HepG2 (cell line): ENCODE measurements around the gene NBEAL1. TPM values are rescaled to one million over a fixed set of nuclear protein-coding genes. Genes with fewer than 3 reads are reported as not detected.

ENCODE experiments used
- ATM ChIP-seq: fragments of 450-650 bp; IDR thresholded peaks from 2 replicates; pipeline ENCODE4 v1.7.1; 2017; ENCODE audit warnings: mild to moderate bottlenecking, borderline replicate concordance
- ELF1 ChIP-seq: sonication (generic); formaldehyde crosslinking; IDR thresholded peaks from 2 replicates; pipeline ENCODE4 v1.4.0; 2020; ENCODE audit warnings: missing genetic modification reagents
- FOXP1 ChIP-seq, 2 experiments: fragments of 450-650 bp in 1 of 2; IDR thresholded peaks; 2 replicates each; pipeline ENCODE4 v1.6.1; 2017 to 2018; ENCODE audit warnings: antibody characterized with exemption in 1 of 2
- JUNB ChIP-seq: sonication (generic); formaldehyde crosslinking; IDR thresholded peaks from 2 replicates; pipeline ENCODE4 v1.8.0; 2022; ENCODE audit warnings: missing genetic modification reagents, mild to moderate bottlenecking, borderline replicate concordance
- KDM5A ChIP-seq: fragments of 200-600 bp; sonication (generic); IDR thresholded peaks from 2 replicates; pipeline ENCODE4 v1.7.0; 2018; ENCODE audit warnings: antibody characterized with exemption, mild to moderate bottlenecking, low read length, borderline replicate concordance
- KMT2B ChIP-seq: IDR thresholded peaks from 2 replicates; pipeline ENCODE4 v1.6.1; 2016; ENCODE audit warnings: missing genetic modification reagents, missing compliant biosample characterization
- MIER2 ChIP-seq: IDR thresholded peaks from 2 replicates; pipeline ENCODE4 v1.6.1; 2016; ENCODE audit warnings: missing biosample characterization, missing genetic modification reagents
- PPARG ChIP-seq: conservative IDR thresholded peaks from 2 replicates; pipeline ENCODE4 v1.6.1; 2016; ENCODE audit warnings: missing biosample characterization, missing genetic modification reagents
- RBM22 ChIP-seq: fragments of 200-400 bp; formaldehyde crosslinking; optimal IDR thresholded peaks from 2 replicates; pipeline ENCODE3; 2017; ENCODE audit warnings: mild to moderate bottlenecking, low read length, moderate library complexity
- RXRB ChIP-seq: IDR thresholded peaks from 2 replicates; pipeline ENCODE4 v1.6.1; 2016; ENCODE audit warnings: borderline replicate concordance, missing genetic modification reagents, missing compliant biosample characterization
- SMAD9 ChIP-seq: sonication (generic); formaldehyde crosslinking; IDR thresholded peaks from 2 replicates; pipeline ENCODE4 v1.5.1; 2020; ENCODE audit warnings: mild to moderate bottlenecking, missing genetic modification reagents
- SOX5 ChIP-seq: IDR thresholded peaks from 2 replicates; pipeline ENCODE4 v1.6.1; 2016; ENCODE audit warnings: borderline replicate concordance
- ZEB1 ChIP-seq: IDR thresholded peaks from 2 replicates; pipeline ENCODE4 v1.6.1; 2012; ENCODE audit warnings: mild to moderate bottlenecking, low read depth, inconsistent platforms; ENCODE audit not compliant: insufficient replicate concordance
- ZNF124 ChIP-seq: sonication (generic); formaldehyde crosslinking; IDR thresholded peaks from 2 replicates; pipeline ENCODE4 v1.4.0; 2020; ENCODE audit warnings: missing genetic modification reagents
- polyA plus RNA-seq, 8 experiments: library from polyadenylated mRNA; depleted of rRNA in 3 of 8; stranded (reverse) in 7 of 8; unstranded in 1 of 8; fragments of >200 nt; fragmentation: Illumina TruSeq in 4 of 8; extraction: Trizol in 4 of 8; gene quantifications; 2 replicates each; pipeline versions ENCODE4 v1.2.1 to v1.2.3, GENCODE V29; 2011 to 2016; ENCODE audit warnings: low read depth in 4 of 8, missing spikeins in 1 of 8, mixed read lengths in 1 of 8; ENCODE audit not compliant: insufficient read depth in 1 of 8
- total RNA-seq, 5 experiments: library from RNA; depleted of rRNA; stranded (reverse); fragments of >200 nt; fragmentation: Illumina TruSeq; extraction: Trizol; gene quantifications; 2 replicates each; pipeline ENCODE4 v1.2.3, GENCODE V29; 2016; ENCODE audit warnings: low read depth in 1 of 5
- TF ChIP-seq, protein P1 (sequence below): sonication (generic); formaldehyde crosslinking; IDR thresholded peaks from 2 replicates; pipeline ENCODE4 v1.5.0; 2020; ENCODE audit warnings: missing genetic modification reagents
- TF ChIP-seq, protein P2 (sequence below): sonication (generic); formaldehyde crosslinking; conservative IDR thresholded peaks from 2 replicates; pipeline ENCODE4 v1.8.1; 2023; ENCODE audit warnings: missing genetic modification reagents
- TF ChIP-seq, protein P3 (sequence below): sonication (generic); formaldehyde crosslinking; IDR thresholded peaks from 2 replicates; pipeline ENCODE4 v1.4.0; 2020; ENCODE audit warnings: missing genetic modification reagents
- TF ChIP-seq, protein P4 (sequence below): IDR thresholded peaks from 2 replicates; pipeline ENCODE4 v1.6.1; 2016; ENCODE audit warnings: control low read depth
- TF ChIP-seq, protein P5 (sequence below): sonication (generic); formaldehyde crosslinking; IDR thresholded peaks from 2 replicates; pipeline ENCODE4 v1.4.0; 2020; ENCODE audit warnings: missing genetic modification reagents; ENCODE audit errors: not compliant biosample characterization
- TF ChIP-seq, protein P6 (sequence below): sonication (generic); IDR thresholded peaks from 2 replicates; pipeline ENCODE4 v1.6.1; 2016; ENCODE audit warnings: low read depth, borderline replicate concordance

The NBEAL1 gene
- total and polyA plus RNA-seq, 2 of the 13 experiments (the other 11 are each of a cell fraction or from before 2014, with no cell fraction given) = 6.4 to 15.7 TPM

DNA sequence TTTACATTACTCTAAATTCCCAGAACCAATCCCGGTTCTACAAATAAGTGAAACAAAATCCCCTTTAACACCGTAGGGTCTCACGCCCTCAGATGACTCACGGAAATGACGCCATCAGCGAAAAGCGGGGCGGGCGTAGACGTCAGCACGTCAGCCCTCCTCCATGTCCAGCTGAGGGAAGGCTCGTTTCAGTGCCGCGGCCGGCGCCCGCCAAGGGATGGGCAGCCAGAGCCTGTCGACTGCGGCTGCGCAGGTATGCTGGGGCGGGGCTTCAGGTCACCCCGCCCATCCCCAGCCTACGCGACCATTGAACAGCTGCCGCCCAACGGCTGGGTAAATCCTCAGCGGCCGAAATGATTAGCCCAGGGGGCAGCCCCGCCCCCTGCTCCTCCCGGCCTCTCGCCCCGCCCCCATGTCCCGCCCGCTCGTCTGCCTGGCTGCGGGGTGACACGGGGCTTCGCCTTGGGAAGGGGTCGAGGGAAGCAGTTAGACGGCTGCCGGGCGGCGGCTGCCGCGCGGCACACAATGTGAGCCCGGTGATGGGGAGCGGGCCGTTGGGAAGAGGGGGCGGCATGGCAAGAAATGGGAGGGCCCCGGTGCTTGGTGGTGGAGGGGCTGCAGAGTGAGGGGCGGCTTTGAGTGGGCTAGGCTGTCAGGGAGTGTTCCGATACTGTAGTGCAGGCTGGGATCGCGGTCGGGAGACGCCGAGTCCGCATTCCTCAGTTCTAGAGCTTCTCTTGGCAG, at the start of gene NBEAL1 (continued):
- TF ChIP-seq, protein P1, sequence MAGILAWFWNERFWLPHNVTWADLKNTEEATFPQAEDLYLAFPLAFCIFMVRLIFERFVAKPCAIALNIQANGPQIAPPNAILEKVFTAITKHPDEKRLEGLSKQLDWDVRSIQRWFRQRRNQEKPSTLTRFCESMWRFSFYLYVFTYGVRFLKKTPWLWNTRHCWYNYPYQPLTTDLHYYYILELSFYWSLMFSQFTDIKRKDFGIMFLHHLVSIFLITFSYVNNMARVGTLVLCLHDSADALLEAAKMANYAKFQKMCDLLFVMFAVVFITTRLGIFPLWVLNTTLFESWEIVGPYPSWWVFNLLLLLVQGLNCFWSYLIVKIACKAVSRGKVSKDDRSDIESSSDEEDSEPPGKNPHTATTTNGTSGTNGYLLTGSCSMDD (CRISPR knock-in tag) = no peak
- TF ChIP-seq ELF1 (CRISPR knock-in tag) (peak; percentile 76), SMAD9 (CRISPR knock-in tag) (no peak), PPARG (CRISPR knock-in tag) (peak; percentile 73; the same call in 1 of the 2 replicates), JUNB (CRISPR knock-in tag) (no peak), ZNF124 (peak; percentile 60; the same call in 1 of the 2 replicates), ATM (no peak), SOX5 (CRISPR knock-in tag) (no peak), MIER2 (CRISPR knock-in tag) (peak; percentile 56; the same call in 1 of the 2 replicates), KMT2B (CRISPR knock-in tag) (peak; percentile 94; the same call in 1 of the 2 replicates), RXRB (peak; percentile 76), RBM22 (no peak), KDM5A (peak; percentile 23; the same call in 1 of the 2 replicates), FOXP1 (IDR thresholded peaks at IDR 0.05) (no peak), FOXP1 (CRISPR knock-in tag; IDR thresholded peaks at IDR 0.05) (no peak), ZEB1 (peak; percentile 8)
- TF ChIP-seq, protein P2, sequence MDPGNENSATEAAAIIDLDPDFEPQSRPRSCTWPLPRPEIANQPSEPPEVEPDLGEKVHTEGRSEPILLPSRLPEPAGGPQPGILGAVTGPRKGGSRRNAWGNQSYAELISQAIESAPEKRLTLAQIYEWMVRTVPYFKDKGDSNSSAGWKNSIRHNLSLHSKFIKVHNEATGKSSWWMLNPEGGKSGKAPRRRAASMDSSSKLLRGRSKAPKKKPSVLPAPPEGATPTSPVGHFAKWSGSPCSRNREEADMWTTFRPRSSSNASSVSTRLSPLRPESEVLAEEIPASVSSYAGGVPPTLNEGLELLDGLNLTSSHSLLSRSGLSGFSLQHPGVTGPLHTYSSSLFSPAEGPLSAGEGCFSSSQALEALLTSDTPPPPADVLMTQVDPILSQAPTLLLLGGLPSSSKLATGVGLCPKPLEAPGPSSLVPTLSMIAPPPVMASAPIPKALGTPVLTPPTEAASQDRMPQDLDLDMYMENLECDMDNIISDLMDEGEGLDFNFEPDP (CRISPR knock-in tag) = no peak
- TF ChIP-seq, protein P3, sequence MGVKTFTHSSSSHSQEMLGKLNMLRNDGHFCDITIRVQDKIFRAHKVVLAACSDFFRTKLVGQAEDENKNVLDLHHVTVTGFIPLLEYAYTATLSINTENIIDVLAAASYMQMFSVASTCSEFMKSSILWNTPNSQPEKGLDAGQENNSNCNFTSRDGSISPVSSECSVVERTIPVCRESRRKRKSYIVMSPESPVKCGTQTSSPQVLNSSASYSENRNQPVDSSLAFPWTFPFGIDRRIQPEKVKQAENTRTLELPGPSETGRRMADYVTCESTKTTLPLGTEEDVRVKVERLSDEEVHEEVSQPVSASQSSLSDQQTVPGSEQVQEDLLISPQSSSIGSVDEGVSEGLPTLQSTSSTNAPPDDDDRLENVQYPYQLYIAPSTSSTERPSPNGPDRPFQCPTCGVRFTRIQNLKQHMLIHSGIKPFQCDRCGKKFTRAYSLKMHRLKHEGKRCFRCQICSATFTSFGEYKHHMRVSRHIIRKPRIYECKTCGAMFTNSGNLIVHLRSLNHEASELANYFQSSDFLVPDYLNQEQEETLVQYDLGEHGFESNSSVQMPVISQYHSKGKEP (CRISPR knock-in tag) = peak; percentile 74; the same call in 1 of the 2 replicates
- TF ChIP-seq, protein P4, sequence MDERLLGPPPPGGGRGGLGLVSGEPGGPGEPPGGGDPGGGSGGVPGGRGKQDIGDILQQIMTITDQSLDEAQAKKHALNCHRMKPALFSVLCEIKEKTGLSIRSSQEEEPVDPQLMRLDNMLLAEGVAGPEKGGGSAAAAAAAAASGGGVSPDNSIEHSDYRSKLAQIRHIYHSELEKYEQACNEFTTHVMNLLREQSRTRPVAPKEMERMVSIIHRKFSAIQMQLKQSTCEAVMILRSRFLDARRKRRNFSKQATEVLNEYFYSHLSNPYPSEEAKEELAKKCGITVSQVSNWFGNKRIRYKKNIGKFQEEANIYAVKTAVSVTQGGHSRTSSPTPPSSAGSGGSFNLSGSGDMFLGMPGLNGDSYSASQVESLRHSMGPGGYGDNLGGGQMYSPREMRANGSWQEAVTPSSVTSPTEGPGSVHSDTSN (CRISPR knock-in tag) = no peak
- TF ChIP-seq, protein P5, sequence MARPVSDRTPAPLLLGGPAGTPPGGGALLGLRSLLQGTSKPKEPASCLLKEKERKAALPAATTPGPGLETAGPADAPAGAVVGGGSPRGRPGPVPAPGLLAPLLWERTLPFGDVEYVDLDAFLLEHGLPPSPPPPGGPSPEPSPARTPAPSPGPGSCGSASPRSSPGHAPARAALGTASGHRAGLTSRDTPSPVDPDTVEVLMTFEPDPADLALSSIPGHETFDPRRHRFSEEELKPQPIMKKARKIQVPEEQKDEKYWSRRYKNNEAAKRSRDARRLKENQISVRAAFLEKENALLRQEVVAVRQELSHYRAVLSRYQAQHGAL = no peak
- TF ChIP-seq, protein P6, sequence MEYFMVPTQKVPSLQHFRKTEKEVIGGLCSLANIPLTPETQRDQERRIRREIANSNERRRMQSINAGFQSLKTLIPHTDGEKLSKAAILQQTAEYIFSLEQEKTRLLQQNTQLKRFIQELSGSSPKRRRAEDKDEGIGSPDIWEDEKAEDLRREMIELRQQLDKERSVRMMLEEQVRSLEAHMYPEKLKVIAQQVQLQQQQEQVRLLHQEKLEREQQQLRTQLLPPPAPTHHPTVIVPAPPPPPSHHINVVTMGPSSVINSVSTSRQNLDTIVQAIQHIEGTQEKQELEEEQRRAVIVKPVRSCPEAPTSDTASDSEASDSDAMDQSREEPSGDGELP = peak; percentile 96
